Naive thymus-derived CD4-positive, alpha-beta T cell (primary cell): Measurements from ENCODE around the gene OSBPL6. TPM values are rescaled to one million over a fixed set of nuclear protein-coding genes. Genes with fewer than 3 reads are reported as not detected.
"Not testable (repeated sequence)": the region's sequence is repeated elsewhere in the genome, so short reads cannot be mapped to it uniquely, and the experiment has no call there.

Experiments used
- ATAC-seq: fragments of 150-1000 bp; cut with Tn5 transposase; 2 replicates; pipeline ENCODE4 v1.10.0; 2021; ENCODE audit warnings: mild to moderate bottlenecking, moderate library complexity
- CTCF ChIA-PET: fragments of 350-600 bp; sonication (Branson Sonifier 250); formaldehyde crosslinking; loops from one replicate; lab custom pipeline; 2021; ENCODE audit warnings: antibody characterized with exemption; lab: Charles Lee
- POLR2A ChIA-PET: fragments of 350-600 bp; sonication (Branson Sonifier 250); formaldehyde crosslinking; loops from one replicate; lab custom pipeline; 2021; ENCODE audit warnings: antibody characterized with exemption, inconsistent platforms; lab: Charles Lee
- DNase-seq, 9 donors: peaks; one replicate each; pipeline versions ENCODE4 v3.0.0 to v3.0.0-alpha.2; 2020 to 2022; ENCODE audit warnings: mixed read lengths in 1 of 9
- H3K27ac ChIP-seq: one replicate; pipeline ENCODE4 v1.7.0; 2013; ENCODE audit warnings: mild to moderate bottlenecking, low read depth, low read length, moderate library complexity
- H3K27me3 ChIP-seq, 2 donors: one replicate each; pipeline ENCODE4 v1.7.0; 2013; ENCODE audit warnings: low read length in 2 of 2, mild to moderate bottlenecking in 2 of 2, moderate library complexity in 2 of 2; ENCODE audit not compliant: control insufficient read depth in 2 of 2, insufficient read depth in 2 of 2
- H3K36me3 ChIP-seq, 3 experiments: 1 replicate in 2 of 3; 2 replicates in 1 of 3; pipeline ENCODE4 v1.7.0; 2013; ENCODE audit warnings: low read length in 3 of 3, mild to moderate bottlenecking in 3 of 3, moderate library complexity in 1 of 3; ENCODE audit not compliant: insufficient read depth in 3 of 3, control insufficient read depth in 2 of 3
- H3K4me1 ChIP-seq, 2 donors: one replicate each; pipeline ENCODE4 v1.7.0; 2013; ENCODE audit warnings: low read length in 2 of 2, mild to moderate bottlenecking in 2 of 2, moderate library complexity in 1 of 2; ENCODE audit not compliant: control insufficient read depth in 2 of 2, insufficient read depth in 2 of 2
- H3K4me3 ChIP-seq: 2 replicates; pipeline ENCODE4 v1.7.0; 2013; ENCODE audit warnings: mild to moderate bottlenecking, low read length
- H3K9me3 ChIP-seq, 3 experiments: 1 replicate in 2 of 3; 2 replicates in 1 of 3; pipeline ENCODE4 v1.7.0; 2013; ENCODE audit warnings: low read length in 3 of 3; ENCODE audit not compliant: control insufficient read depth in 2 of 3
- H3K27ac Mint-ChIP-seq, 9 donors: one replicate each; pipeline ENCODE4 v1.8.0; 2020 to 2022; ENCODE audit warnings: mixed read lengths in 9 of 9, mild to moderate bottlenecking in 8 of 9, moderate library complexity in 5 of 9, inconsistent platforms in 2 of 9
- H3K27me3 Mint-ChIP-seq, 5 donors: one replicate each; pipeline ENCODE4 v1.8.0; 2021 to 2022; ENCODE audit warnings: mixed read lengths in 5 of 5, mild to moderate bottlenecking in 1 of 5
- H3K36me3 Mint-ChIP-seq, 5 donors: one replicate each; pipeline ENCODE4 v1.8.0; 2020 to 2022; ENCODE audit warnings: mixed read lengths in 5 of 5, mild to moderate bottlenecking in 3 of 5, inconsistent platforms in 1 of 5
- H3K4me1 Mint-ChIP-seq, 7 donors: one replicate each; pipeline ENCODE4 v1.8.0; 2020 to 2022; ENCODE audit warnings: mixed read lengths in 7 of 7, mild to moderate bottlenecking in 3 of 7, inconsistent platforms in 1 of 7
- H3K4me3 Mint-ChIP-seq, 10 donors: one replicate each; pipeline ENCODE4 v1.8.0; 2020 to 2022; ENCODE audit warnings: mild to moderate bottlenecking in 10 of 10, mixed read lengths in 10 of 10, moderate library complexity in 6 of 10, inconsistent platforms in 2 of 10
- H3K9me3 Mint-ChIP-seq, 11 donors: one replicate each; pipeline ENCODE4 v1.8.0; 2020 to 2022; ENCODE audit warnings: mixed read lengths in 11 of 11, mild to moderate bottlenecking in 4 of 11, inconsistent platforms in 1 of 11, moderate library complexity in 1 of 11
- intact Hi-C, 2 donors: fragments of 100-400 bp; cut with micrococcal nuclease; formaldehyde crosslinking; loops; one replicate each; pipeline ENCODE4 v1.15.1; 2023
- polyA plus RNA-seq, 2 donors: library from polyadenylated mRNA; unstranded; fragments of 300-500 nt; fragmentation: Illumina TruSeq; gene quantifications; one replicate each; pipeline ENCODE4 v1.2.3, GENCODE V29; 2021
- total RNA-seq, 6 experiments: library from RNA in 5 of 6; stranded (reverse) in 5 of 6; gene quantifications; 1 replicate in 5 of 6; 2 replicates in 1 of 6; pipeline ENCODE4 v1.2.3 and lab custom pipeline; 2021 to 2026

Gene OSBPL6
- total and polyA plus RNA-seq, 7 experiments from 2014 or later, result 0.05 to 1.1 (median 0.48) TPM; not detected in 2

DNA sequence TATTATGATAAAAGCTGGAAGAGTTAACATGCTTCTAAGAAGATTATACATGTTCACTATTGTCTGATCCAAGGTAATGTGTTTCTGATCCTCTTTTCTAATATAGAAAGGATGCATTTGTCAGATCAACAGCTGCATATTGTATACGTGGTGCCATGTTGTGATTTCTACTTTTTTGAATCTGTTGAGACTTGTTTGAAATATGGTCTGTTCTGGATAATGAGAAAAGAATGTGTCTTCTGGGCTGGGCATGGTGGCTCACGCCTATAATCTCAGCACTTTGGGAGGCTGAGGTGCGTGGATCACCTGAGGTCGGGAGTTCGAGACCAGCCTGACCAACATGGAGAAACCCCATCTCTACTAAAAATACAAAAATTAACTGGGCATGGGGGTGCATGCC lies 229.4 kb downstream of the OSBPL6 start:
- H3K27me3 Mint-ChIP-seq, H3K4me1 ChIP-seq, intact Hi-C loops, H3K27ac ChIP-seq, POLR2A ChIA-PET, ATAC-seq, H3K27me3 ChIP-seq, H3K9me3 ChIP-seq, DNase-seq, H3K4me3 Mint-ChIP-seq, H3K4me3 ChIP-seq: not testable (repeated sequence)
- CTCF ChIA-PET, result interaction anchor here (1.5 kb wide), 1 partner anchor 9 kb away, joined by 4 read pairs; no protein-coding TSS in a partner anchor
- Mint-ChIP-seq H3K36me3 (peaks cover 10 to 63% (median 50%) of the 10 kb centered on the region in 5 donors), H3K27ac (peak overlapping the region in 1 of 9 donors; percentile 15), H3K9me3 (peaks cover 3 to 37% (median 19%) of the 10 kb centered on the region in 11 donors), H3K4me1 (peaks cover 0 to 12% (median 0%) of the 10 kb centered on the region in 7 donors)
- peaks cover 0 to 14% (median 0%) of the 10 kb centered on the region in 3 experiments for H3K36me3 ChIP-seq

DNA sequence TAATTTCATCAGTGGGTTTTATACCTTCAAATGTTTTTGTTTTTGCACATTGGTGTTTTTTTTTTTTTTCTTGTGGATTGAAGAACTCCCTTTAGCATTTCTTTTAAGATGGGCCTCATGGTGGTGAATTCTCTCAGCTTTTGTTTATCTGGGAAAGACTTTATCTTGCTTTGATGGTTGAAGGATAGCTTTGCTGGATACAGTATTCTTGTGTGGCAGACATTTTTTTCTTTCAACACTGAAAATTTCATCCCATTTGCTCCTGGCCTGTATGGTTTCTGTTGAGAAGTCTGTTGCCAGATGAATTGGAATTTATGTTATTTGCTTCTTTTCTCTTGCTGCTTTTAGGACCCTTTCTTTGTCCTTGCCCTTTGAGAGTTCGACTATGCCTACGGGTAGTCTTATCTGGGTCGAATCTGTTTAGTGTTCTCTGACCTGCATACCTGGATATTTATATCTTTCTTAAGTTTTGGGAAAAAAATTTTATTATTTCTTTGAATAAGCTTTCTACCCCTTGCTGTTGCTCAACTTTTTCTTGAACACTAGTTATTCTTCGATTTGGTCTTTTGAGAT lies 231.0 kb downstream of the OSBPL6 start:
- Histone ChIP-seq H3K27ac (no peak overlapping the region), H3K9me3 (no peaks in the 10 kb centered on the region), H3K4me1 (no peaks in the 10 kb centered on the region), H3K36me3 (peaks cover 0 to 19% (median 0%) of the 10 kb centered on the region in 3 experiments), H3K4me3 (no peak overlapping the region), H3K27me3 (no peaks in the 10 kb centered on the region)
- H3K27me3 Mint-ChIP-seq, result no peaks in the 10 kb centered on the region
- H3K9me3 Mint-ChIP-seq, result peaks cover 3 to 37% (median 19%) of the 10 kb centered on the region in 11 donors
- ATAC-seq (no peak), DNase-seq (no peak)
- CTCF ChIA-PET, result no interaction called here
- H3K27ac Mint-ChIP-seq, result no peak overlapping the region
- POLR2A ChIA-PET, result no interaction called here
- no peak overlapping the region for H3K4me3 Mint-ChIP-seq
- intact Hi-C loops, result no loop called here
- H3K4me1 Mint-ChIP-seq, result peaks cover 0 to 6% (median 0%) of the 10 kb centered on the region in 7 donors
- peaks cover 16 to 69% (median 62%) of the 10 kb centered on the region in 5 donors for H3K36me3 Mint-ChIP-seq

- ChIA-PET CTCF (no interaction called here), POLR2A (interaction anchor here (0.6 kb wide), 2 partner anchors 22 to 56 kb away, joined by 3 to 4 read pairs; no protein-coding TSS in a partner anchor)
- Mint-ChIP-seq H3K27me3 (peaks cover 0 to under 1% (median 0%) of the 10 kb centered on the region in 5 donors), H3K9me3 (peaks cover 3 to 37% (median 19%) of the 10 kb centered on the region in 11 donors), H3K27ac (no peak overlapping the region), H3K4me3 (no peak overlapping the region), H3K4me1 (peaks cover 0 to 2% (median 0%) of the 10 kb centered on the region in 7 donors), H3K36me3 (peaks cover 17 to 70% (median 66%) of the 10 kb centered on the region in 5 donors)
- intact Hi-C loops, result no loop called here
- H3K27ac ChIP-seq, result no peak overlapping the region
- H3K4me3 ChIP-seq, result no peak overlapping the region
- peaks cover 0 to 23% (median 0%) of the 10 kb centered on the region in 3 experiments for H3K36me3 ChIP-seq
- ATAC-seq (no peak), DNase-seq (no peak)
- no peaks in the 10 kb centered on the region for H3K9me3 ChIP-seq
- no peaks in the 10 kb centered on the region for H3K27me3 ChIP-seq
- no peaks in the 10 kb centered on the region for H3K4me1 ChIP-seq
Observed at GRCh38 chr2:178426388-178426787, 232.1 kb downstream of the OSBPL6 start.

- H3K9me3 Mint-ChIP-seq, result peaks cover 3 to 37% (median 19%) of the 10 kb centered on the region in 11 donors
- DNase-seq (no peak), ATAC-seq (no peak)
- Histone ChIP-seq H3K4me1 (no peaks in the 10 kb centered on the region), H3K9me3 (no peaks in the 10 kb centered on the region), H3K4me3 (no peak overlapping the region), H3K27me3 (no peaks in the 10 kb centered on the region), H3K27ac (no peak overlapping the region), H3K36me3 (peaks cover 0 to 30% (median 6%) of the 10 kb centered on the region in 3 experiments)
- CTCF ChIA-PET, result no interaction called here
- H3K4me3 Mint-ChIP-seq, result no peak overlapping the region
- H3K36me3 Mint-ChIP-seq, result peaks cover 17 to 73% (median 64%) of the 10 kb centered on the region in 5 donors
- intact Hi-C loops, result no loop called here
- POLR2A ChIA-PET, result interaction anchor here (0.6 kb wide), 1 partner anchor 625 kb away, joined by 3 read pairs; no protein-coding TSS in a partner anchor
- peaks cover 0 to 6% (median 0%) of the 10 kb centered on the region in 5 donors for H3K27me3 Mint-ChIP-seq
- H3K27ac Mint-ChIP-seq, result no peak overlapping the region
- peaks cover 0 to 2% (median 0%) of the 10 kb centered on the region in 7 donors for H3K4me1 Mint-ChIP-seq
Observed at GRCh38 chr2:178427458-178427857, 233.1 kb downstream of the OSBPL6 start.

DNA sequence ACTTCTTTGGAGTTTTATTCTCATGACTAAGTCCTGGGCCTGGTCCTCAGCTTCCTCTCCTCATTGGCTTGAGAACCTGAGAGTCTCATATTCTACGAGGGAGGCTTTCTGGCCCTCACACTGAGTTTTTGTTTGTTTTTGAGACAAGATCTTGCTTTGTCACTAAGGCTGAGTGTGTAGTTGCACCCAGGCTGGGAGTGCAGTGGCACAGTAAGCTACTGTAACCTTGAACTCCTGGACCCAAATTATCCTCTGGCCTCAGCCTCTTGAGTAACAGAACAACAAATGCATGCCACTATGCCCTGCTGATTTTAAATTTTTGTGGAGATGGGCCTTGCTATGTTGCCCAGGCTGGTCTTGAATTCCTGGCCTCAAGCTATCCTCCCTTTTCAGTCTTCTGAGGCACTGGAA lies 234.1 kb downstream of the OSBPL6 start:
- Histone ChIP-seq H3K9me3 (no peaks in the 10 kb centered on the region), H3K4me1 (no peaks in the 10 kb centered on the region), H3K27me3 (no peaks in the 10 kb centered on the region), H3K36me3 (peaks cover 0 to 39% (median 8%) of the 10 kb centered on the region in 3 experiments), H3K4me3 (no peak overlapping the region), H3K27ac (no peak overlapping the region)
- H3K4me3 Mint-ChIP-seq, result no peak overlapping the region
- ATAC-seq (no peak), DNase-seq (no peak)
- H3K9me3 Mint-ChIP-seq, result peaks cover 3 to 37% (median 17%) of the 10 kb centered on the region in 11 donors
- POLR2A ChIA-PET, result interaction anchor here (1.0 kb wide), 1 partner anchor 26 kb away, joined by 3 read pairs; no protein-coding TSS in a partner anchor
- peaks cover 17 to 74% (median 62%) of the 10 kb centered on the region in 5 donors for H3K36me3 Mint-ChIP-seq
- peak overlapping the region in 1 of 9 donors; percentile 57 for H3K27ac Mint-ChIP-seq
- peaks cover 0 to 6% (median 0%) of the 10 kb centered on the region in 5 donors for H3K27me3 Mint-ChIP-seq
- peaks cover 0 to 2% (median 0%) of the 10 kb centered on the region in 7 donors for H3K4me1 Mint-ChIP-seq
- CTCF ChIA-PET, result interaction anchor here (1.1 kb wide), 1 partner anchor 21 kb away, joined by 3 read pairs; no protein-coding TSS in a partner anchor
- intact Hi-C loops, result no loop called here

DNA sequence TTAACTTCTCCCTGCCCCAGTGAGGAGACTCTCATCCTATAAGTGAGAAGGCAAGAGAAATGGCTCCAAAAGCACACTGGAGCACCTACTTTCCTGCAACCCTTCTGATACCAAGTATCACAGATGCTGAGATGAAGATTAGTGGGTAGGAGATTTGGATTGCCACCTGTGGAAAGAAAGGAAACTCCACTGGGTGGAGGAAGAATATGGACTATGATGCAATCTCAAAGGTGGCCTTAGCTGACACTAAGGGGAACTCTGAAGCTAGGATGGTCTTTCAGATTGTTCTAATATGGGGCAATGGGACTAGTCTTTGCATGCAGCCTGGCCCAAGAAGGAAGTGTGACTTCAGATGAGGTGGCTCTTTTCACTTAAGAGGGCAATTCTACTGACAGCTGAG lies 235.0 kb downstream of the OSBPL6 start:
- peaks cover 0 to 6% (median 0%) of the 10 kb centered on the region in 5 donors for H3K27me3 Mint-ChIP-seq
- no peak overlapping the region for H3K4me3 ChIP-seq
- intact Hi-C loops, result no loop called here
- no peak overlapping the region for H3K27ac ChIP-seq
- no peaks in the 10 kb centered on the region for H3K27me3 ChIP-seq
- ATAC-seq (no peak), DNase-seq (no peak)
- H3K36me3 Mint-ChIP-seq, result peaks cover 16 to 72% (median 53%) of the 10 kb centered on the region in 5 donors
- H3K4me1 ChIP-seq, result no peaks in the 10 kb centered on the region
- H3K4me1 Mint-ChIP-seq, result peaks cover 0 to 2% (median 0%) of the 10 kb centered on the region in 7 donors
- peaks cover 0 to 28% (median 14%) of the 10 kb centered on the region in 11 donors for H3K9me3 Mint-ChIP-seq
- H3K36me3 ChIP-seq, result peaks cover 0 to 48% (median 11%) of the 10 kb centered on the region in 3 experiments
- ChIA-PET CTCF (no interaction called here), POLR2A (interaction anchor here (1.0 kb wide), 1 partner anchor 27 kb away, joined by 3 read pairs; no protein-coding TSS in a partner anchor)
- no peaks in the 10 kb centered on the region for H3K9me3 ChIP-seq
- H3K27ac Mint-ChIP-seq, result peak overlapping the region in 2 of 9 donors; percentile 40 to 76
- no peak overlapping the region for H3K4me3 Mint-ChIP-seq
